ENCODE results near the gene MBNL2.

MBNL2 gene

DNA sequence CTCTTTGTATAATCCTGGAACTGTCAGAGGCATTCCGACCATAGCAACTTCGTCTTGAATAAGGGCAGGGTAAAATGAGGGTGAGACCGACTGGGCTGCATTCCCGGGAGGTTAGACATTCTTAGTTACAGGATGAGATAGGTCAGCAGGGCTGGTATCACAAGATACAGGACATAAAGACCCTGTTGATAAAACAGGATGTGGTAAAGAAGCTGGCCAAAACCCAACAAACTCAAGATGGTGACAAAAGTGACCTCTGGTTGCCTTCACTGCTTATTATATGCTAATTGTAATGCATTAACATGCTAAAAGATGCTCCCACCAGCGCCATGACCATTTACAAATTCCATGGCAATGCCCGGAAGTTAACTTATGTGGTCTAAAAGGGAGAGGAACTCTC, 27.7 kb upstream of the MBNL2 start:
- Histone ChIP-seq H3K4me3 (ENCODE audit: control insufficient read depth in 1 of 7, extremely low read depth in 1 of 7, insufficient read depth in 4 of 7, low read depth in 2 of 7, low read length in 6 of 7) (no peak overlapping the region), H3K27me3 (replicated peaks in 2 of 5; ENCODE audit: control insufficient read depth in 4 of 5, insufficient read depth in 5 of 5, low read length in 4 of 5) (peaks cover 0 to 5% (median 0%) of the 10 kb centered on the region in 5 experiments), H3K27ac (ENCODE audit: insufficient read depth in 1 of 2, low read depth in 1 of 2, low read length in 2 of 2, poor library complexity in 1 of 2, severe bottlenecking in 2 of 2) (no peak overlapping the region), H3K9me3 (ENCODE audit: control extremely low read depth in 1 of 5, control insufficient read depth in 4 of 5, insufficient read depth in 2 of 5, low read depth in 1 of 5, low read length in 4 of 5) (peaks cover 0 to 3% (median 2%) of the 10 kb centered on the region in 5 experiments), H3K4me1 (ENCODE audit: control extremely low read depth in 1 of 4, control insufficient read depth in 4 of 4, insufficient read depth in 4 of 4, low read length in 3 of 4) (peaks cover 0 to 13% (median 6%) of the 10 kb centered on the region in 4 experiments), H3K36me3 (ENCODE audit: control insufficient read depth in 4 of 4, insufficient read depth in 4 of 4, low read length in 3 of 4) (no peaks in the 10 kb centered on the region)
- ChIA-PET POLR2A (interaction anchor here (0.6 kb wide), 1 partner anchor 38 kb away, joined by 4 read pairs; no protein-coding TSS in a partner anchor), CTCF (no interaction called here)
- peak; percentile 63 to 80 (median 72) for DNase-seq
- 4% methylated on average over 4 of the region's 6 CpGs for WGBS (ENCODE audit: insufficient coverage)

DNA sequence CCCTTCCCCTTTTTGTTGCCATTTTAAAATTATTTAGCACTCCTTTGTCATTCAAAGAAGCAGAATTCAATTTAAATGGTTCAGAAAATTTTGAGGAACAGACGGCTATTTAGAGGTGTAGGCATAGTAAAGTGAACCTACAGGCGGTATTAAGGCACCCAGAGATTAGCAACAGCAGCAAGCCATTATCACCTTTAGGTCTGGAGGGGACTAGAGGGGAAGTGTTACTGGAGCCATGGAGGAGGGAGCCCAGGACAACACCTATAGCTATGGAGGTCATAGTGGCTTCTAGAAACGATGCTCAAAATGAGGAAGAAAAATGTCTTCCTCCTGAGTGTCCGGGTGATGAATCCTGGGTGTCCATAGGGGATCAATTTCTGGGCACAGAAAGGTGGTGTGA, 25.8 kb upstream of the MBNL2 start:
- Histone ChIP-seq H3K36me3 (ENCODE audit: control insufficient read depth in 4 of 4, insufficient read depth in 4 of 4, low read length in 3 of 4) (no peaks in the 10 kb centered on the region), H3K9me3 (ENCODE audit: control extremely low read depth in 1 of 5, control insufficient read depth in 4 of 5, insufficient read depth in 2 of 5, low read depth in 1 of 5, low read length in 4 of 5) (peaks cover 0 to 5% (median 3%) of the 10 kb centered on the region in 5 experiments), H3K4me3 (ENCODE audit: control insufficient read depth in 1 of 7, extremely low read depth in 1 of 7, insufficient read depth in 4 of 7, low read depth in 2 of 7, low read length in 6 of 7) (no peak overlapping the region), H3K27me3 (replicated peaks in 2 of 5; ENCODE audit: control insufficient read depth in 4 of 5, insufficient read depth in 5 of 5, low read length in 4 of 5) (peaks cover 0 to 10% (median 6%) of the 10 kb centered on the region in 5 experiments), H3K4me1 (ENCODE audit: control extremely low read depth in 1 of 4, control insufficient read depth in 4 of 4, insufficient read depth in 4 of 4, low read length in 3 of 4) (peaks cover 0 to 13% (median 6%) of the 10 kb centered on the region in 4 experiments), H3K27ac (ENCODE audit: insufficient read depth in 1 of 2, low read depth in 1 of 2, low read length in 2 of 2, poor library complexity in 1 of 2, severe bottlenecking in 2 of 2) (no peak overlapping the region)
- no peak for DNase-seq
- WGBS (ENCODE audit: insufficient coverage) = no CpG with 5 or more reads among the region's 4 CpGs
- CTCF ChIA-PET = interaction anchor here (1.4 kb wide), 1 partner anchor 9 kb away, joined by 4 read pairs; no protein-coding TSS in a partner anchor
- POLR2A ChIA-PET = no interaction called here

DNA sequence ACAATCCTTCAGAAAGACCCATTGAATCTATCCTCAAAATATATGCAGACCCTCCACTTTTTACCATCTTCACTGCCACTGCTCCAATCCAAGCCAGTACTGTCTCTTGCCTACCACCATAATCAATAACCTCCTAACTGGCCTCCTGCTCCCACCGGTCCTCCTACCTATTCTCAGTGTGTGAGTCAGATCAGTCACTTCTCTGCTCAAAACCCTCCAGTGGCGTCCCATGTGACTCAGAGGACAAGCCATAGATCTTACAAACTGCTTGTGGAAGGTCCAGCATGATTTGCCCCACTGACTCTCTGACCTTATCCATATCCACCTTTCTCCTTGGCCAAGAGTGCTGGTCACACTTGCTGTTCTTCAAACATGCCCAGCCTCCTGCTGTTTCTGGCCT, 23.4 kb upstream of the MBNL2 start:
- H3K36me3 ChIP-seq (ENCODE audit: control insufficient read depth in 4 of 4, insufficient read depth in 4 of 4, low read length in 3 of 4) = no peaks in the 10 kb centered on the region
- 100% methylated on average over 2 of the region's 2 CpGs for WGBS (ENCODE audit: insufficient coverage)
- no peak overlapping the region for H3K4me3 ChIP-seq (ENCODE audit: control insufficient read depth in 1 of 7, extremely low read depth in 1 of 7, insufficient read depth in 4 of 7, low read depth in 2 of 7, low read length in 6 of 7)
- CTCF ChIA-PET = no interaction called here
- no peak for DNase-seq
- peaks cover 0 to 10% (median 3%) of the 10 kb centered on the region in 4 experiments for H3K4me1 ChIP-seq (ENCODE audit: control extremely low read depth in 1 of 4, control insufficient read depth in 4 of 4, insufficient read depth in 4 of 4, low read length in 3 of 4)
- H3K9me3 ChIP-seq (ENCODE audit: control extremely low read depth in 1 of 5, control insufficient read depth in 4 of 5, insufficient read depth in 2 of 5, low read depth in 1 of 5, low read length in 4 of 5) = peaks cover 0 to 7% (median 3%) of the 10 kb centered on the region in 5 experiments
- peaks cover 0 to 20% (median 5%) of the 10 kb centered on the region in 5 experiments for H3K27me3 ChIP-seq (replicated peaks in 2 of 5; ENCODE audit: control insufficient read depth in 4 of 5, insufficient read depth in 5 of 5, low read length in 4 of 5)
- POLR2A ChIA-PET = no interaction called here
- H3K27ac ChIP-seq (ENCODE audit: insufficient read depth in 1 of 2, low read depth in 1 of 2, low read length in 2 of 2, poor library complexity in 1 of 2, severe bottlenecking in 2 of 2) = no peak overlapping the region

DNA sequence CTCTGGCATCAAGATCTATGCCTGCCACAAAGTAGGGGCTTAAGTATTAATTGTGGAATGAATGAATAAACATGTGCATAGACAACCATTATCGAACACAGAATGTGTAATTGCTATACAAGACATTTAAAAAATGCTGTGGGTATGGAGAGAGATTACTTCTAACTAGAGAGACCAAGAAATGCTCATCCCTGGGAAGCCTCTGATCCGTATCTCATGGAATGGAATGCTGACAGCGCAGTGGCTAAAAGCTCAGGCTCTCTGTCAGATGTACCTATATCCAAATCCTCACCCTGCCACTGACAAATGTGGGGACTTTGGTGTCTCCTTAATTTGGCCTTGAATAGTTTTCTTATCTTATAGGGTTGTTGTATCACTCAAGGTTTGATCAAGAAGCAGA, 22.7 kb upstream of the MBNL2 start:
- peaks cover 0 to 7% (median 3%) of the 10 kb centered on the region in 5 experiments for H3K9me3 ChIP-seq (ENCODE audit: control extremely low read depth in 1 of 5, control insufficient read depth in 4 of 5, insufficient read depth in 2 of 5, low read depth in 1 of 5, low read length in 4 of 5)
- no peaks in the 10 kb centered on the region for H3K36me3 ChIP-seq (ENCODE audit: control insufficient read depth in 4 of 4, insufficient read depth in 4 of 4, low read length in 3 of 4)
- POLR2A ChIA-PET = no interaction called here
- H3K27me3 ChIP-seq (replicated peaks in 2 of 5; ENCODE audit: control insufficient read depth in 4 of 5, insufficient read depth in 5 of 5, low read length in 4 of 5) = peaks cover 0 to 25% (median 7%) of the 10 kb centered on the region in 5 experiments
- H3K4me1 ChIP-seq (ENCODE audit: control extremely low read depth in 1 of 4, control insufficient read depth in 4 of 4, insufficient read depth in 4 of 4, low read length in 3 of 4) = peaks cover 0 to 5% (median 2%) of the 10 kb centered on the region in 4 experiments
- no peak for DNase-seq
- 100% methylated on average over 2 of the region's 3 CpGs for WGBS (ENCODE audit: insufficient coverage)
- H3K27ac ChIP-seq (ENCODE audit: insufficient read depth in 1 of 2, low read depth in 1 of 2, low read length in 2 of 2, poor library complexity in 1 of 2, severe bottlenecking in 2 of 2) = no peak overlapping the region
- CTCF ChIA-PET = interaction anchor here (1.3 kb wide), 1 partner anchor 12 kb away, joined by 4 read pairs; no protein-coding TSS in a partner anchor
- H3K4me3 ChIP-seq (ENCODE audit: control insufficient read depth in 1 of 7, extremely low read depth in 1 of 7, insufficient read depth in 4 of 7, low read depth in 2 of 7, low read length in 6 of 7) = no peak overlapping the region

DNA sequence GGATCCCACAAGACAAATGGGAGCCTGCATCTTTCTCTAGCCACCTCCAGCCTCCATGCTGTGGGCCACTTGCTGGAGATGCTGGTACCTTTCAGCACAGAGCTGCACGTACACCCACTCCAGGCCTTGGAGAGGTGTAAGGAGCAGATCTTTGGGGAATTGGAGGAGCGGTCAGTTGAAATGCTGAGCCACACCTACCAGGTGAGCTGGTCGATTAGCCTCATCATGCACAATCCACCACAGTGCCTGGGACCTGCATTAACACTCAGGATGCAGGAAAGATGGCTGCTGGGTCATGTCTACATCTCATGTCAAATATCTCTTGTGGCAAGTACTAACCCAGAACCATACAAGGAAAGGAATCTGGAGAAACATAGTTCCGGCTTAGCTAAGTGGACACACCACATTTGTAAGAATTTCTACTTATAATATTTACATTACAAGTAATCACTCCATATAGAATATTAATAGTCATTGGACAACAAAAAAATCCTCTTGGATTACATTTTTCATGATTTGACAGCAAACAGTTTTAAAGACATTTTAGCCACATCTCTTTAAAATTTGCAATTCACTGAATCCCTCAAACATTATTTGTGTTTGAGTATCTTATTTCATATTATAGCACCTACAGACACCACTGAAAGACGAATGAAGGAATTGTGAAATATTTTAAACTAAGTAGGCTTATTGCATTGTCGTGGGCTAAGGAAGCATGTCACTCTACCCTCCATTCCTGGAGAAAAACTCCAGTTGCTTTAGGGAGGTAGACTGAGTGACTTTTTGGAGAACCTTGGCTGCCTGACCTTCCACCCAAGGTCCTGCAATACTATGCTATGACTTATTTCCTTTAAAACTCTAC, 21.8 kb upstream of the MBNL2 start:
- 97% methylated on average over 3 of the region's 6 CpGs for WGBS (ENCODE audit: insufficient coverage)
- POLR2A ChIA-PET = no interaction called here
- no peaks in the 10 kb centered on the region for H3K4me1 ChIP-seq (ENCODE audit: control extremely low read depth in 1 of 4, control insufficient read depth in 4 of 4, insufficient read depth in 4 of 4, low read length in 3 of 4)
- H3K27me3 ChIP-seq (replicated peaks in 2 of 5; ENCODE audit: control insufficient read depth in 4 of 5, insufficient read depth in 5 of 5, low read length in 4 of 5) = peaks cover under 1 to 31% (median 7%) of the 10 kb centered on the region in 5 experiments
- H3K9me3 ChIP-seq (ENCODE audit: control extremely low read depth in 1 of 5, control insufficient read depth in 4 of 5, insufficient read depth in 2 of 5, low read depth in 1 of 5, low read length in 4 of 5) = peaks cover 0 to 7% (median 3%) of the 10 kb centered on the region in 5 experiments
- H3K4me3 ChIP-seq (ENCODE audit: control insufficient read depth in 1 of 7, extremely low read depth in 1 of 7, insufficient read depth in 4 of 7, low read depth in 2 of 7, low read length in 6 of 7) = no peak overlapping the region
- no peaks in the 10 kb centered on the region for H3K36me3 ChIP-seq (ENCODE audit: control insufficient read depth in 4 of 4, insufficient read depth in 4 of 4, low read length in 3 of 4)
- H3K27ac ChIP-seq (ENCODE audit: insufficient read depth in 1 of 2, low read depth in 1 of 2, low read length in 2 of 2, poor library complexity in 1 of 2, severe bottlenecking in 2 of 2) = no peak overlapping the region
- CTCF ChIA-PET = interaction anchor here (1.3 kb wide), 1 partner anchor 12 kb away, joined by 4 read pairs; no protein-coding TSS in a partner anchor
- DNase-seq = no peak

DNA sequence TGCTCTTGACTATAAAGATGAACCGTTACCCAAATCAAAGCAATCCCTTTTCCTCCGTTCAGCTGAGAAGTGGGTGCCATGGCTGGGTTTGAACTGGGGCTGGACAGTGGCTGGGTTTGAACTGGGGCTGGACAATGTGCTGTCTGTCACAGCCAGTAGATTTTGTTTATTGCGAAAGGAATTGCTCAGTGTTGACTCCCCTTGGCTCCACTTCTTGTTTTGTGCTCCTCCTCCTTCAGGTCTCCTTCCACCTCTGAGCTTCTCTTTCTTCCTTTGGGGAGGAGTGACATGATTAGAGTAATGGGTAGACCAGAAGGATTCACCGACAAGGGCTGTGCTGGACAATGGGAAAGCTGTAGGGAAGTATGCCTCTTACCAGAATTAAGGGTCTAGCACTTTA, 19.4 kb upstream of the MBNL2 start:
- no CpG with 5 or more reads among the region's 4 CpGs for WGBS (ENCODE audit: insufficient coverage)
- H3K4me1 ChIP-seq (ENCODE audit: control extremely low read depth in 1 of 4, control insufficient read depth in 4 of 4, insufficient read depth in 4 of 4, low read length in 3 of 4) = no peaks in the 10 kb centered on the region
- H3K27me3 ChIP-seq (replicated peaks in 2 of 5; ENCODE audit: control insufficient read depth in 4 of 5, insufficient read depth in 5 of 5, low read length in 4 of 5) = peaks cover 2 to 53% (median 18%) of the 10 kb centered on the region in 5 experiments
- DNase-seq = no peak
- POLR2A ChIA-PET = no interaction called here
- no peak overlapping the region for H3K4me3 ChIP-seq (ENCODE audit: control insufficient read depth in 1 of 7, extremely low read depth in 1 of 7, insufficient read depth in 4 of 7, low read depth in 2 of 7, low read length in 6 of 7)
- CTCF ChIA-PET = no interaction called here
- no peak overlapping the region for H3K27ac ChIP-seq (ENCODE audit: insufficient read depth in 1 of 2, low read depth in 1 of 2, low read length in 2 of 2, poor library complexity in 1 of 2, severe bottlenecking in 2 of 2)
- no peaks in the 10 kb centered on the region for H3K36me3 ChIP-seq (ENCODE audit: control insufficient read depth in 4 of 4, insufficient read depth in 4 of 4, low read length in 3 of 4)
- peaks cover 6 to 15% (median 8%) of the 10 kb centered on the region in 5 experiments for H3K9me3 ChIP-seq (ENCODE audit: control extremely low read depth in 1 of 5, control insufficient read depth in 4 of 5, insufficient read depth in 2 of 5, low read depth in 1 of 5, low read length in 4 of 5)

DNA sequence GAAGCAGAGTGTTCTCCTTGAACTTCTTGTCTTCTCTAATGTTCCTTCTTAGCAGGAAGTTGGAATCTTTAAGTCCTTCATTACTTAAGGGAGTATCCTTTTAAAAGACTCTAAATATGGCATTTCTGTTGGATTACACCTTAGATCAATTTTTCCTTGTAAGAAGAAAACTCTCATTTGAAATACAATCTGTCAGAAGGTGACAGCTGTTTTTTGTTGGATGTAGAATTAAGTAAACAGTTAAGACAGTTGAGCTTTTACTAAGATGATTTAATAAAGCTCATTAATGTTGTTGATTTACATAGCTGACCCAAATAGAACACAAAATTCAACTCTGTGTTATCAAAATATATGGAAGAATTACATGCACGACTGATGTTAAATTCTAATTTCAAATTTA, 16.7 kb upstream of the MBNL2 start:
- no peaks in the 10 kb centered on the region for H3K36me3 ChIP-seq (ENCODE audit: control insufficient read depth in 4 of 4, insufficient read depth in 4 of 4, low read length in 3 of 4)
- POLR2A ChIA-PET = no interaction called here
- CTCF ChIA-PET = interaction anchor here (1.1 to 2.2 kb wide), 3 partner anchors 8 to 96 kb away, joined by 3 to 7 read pairs (median 4); no protein-coding TSS in a partner anchor

More for the DNA sequence above, 16.7 kb upstream of the MBNL2 start:
- H3K4me3 ChIP-seq (ENCODE audit: control insufficient read depth in 1 of 7, extremely low read depth in 1 of 7, insufficient read depth in 4 of 7, low read depth in 2 of 7, low read length in 6 of 7) = no peak overlapping the region
- WGBS (ENCODE audit: insufficient coverage) = no CpG with 5 or more reads among the region's 1 CpG
- H3K9me3 ChIP-seq (ENCODE audit: control extremely low read depth in 1 of 5, control insufficient read depth in 4 of 5, insufficient read depth in 2 of 5, low read depth in 1 of 5, low read length in 4 of 5) = peaks cover 3 to 13% (median 6%) of the 10 kb centered on the region in 5 experiments
- peaks cover 0 to 2% (median 0%) of the 10 kb centered on the region in 4 experiments for H3K4me1 ChIP-seq (ENCODE audit: control extremely low read depth in 1 of 4, control insufficient read depth in 4 of 4, insufficient read depth in 4 of 4, low read length in 3 of 4)
- H3K27ac ChIP-seq (ENCODE audit: insufficient read depth in 1 of 2, low read depth in 1 of 2, low read length in 2 of 2, poor library complexity in 1 of 2, severe bottlenecking in 2 of 2) = no peak overlapping the region
- H3K27me3 ChIP-seq (replicated peaks in 2 of 5; ENCODE audit: control insufficient read depth in 4 of 5, insufficient read depth in 5 of 5, low read length in 4 of 5) = peaks cover 8 to 65% (median 32%) of the 10 kb centered on the region in 5 experiments
- no peak for DNase-seq
